GM23338 (cell line): ENCODE results near the gene ZNF878. TPM values are rescaled to one million over a fixed set of nuclear protein-coding genes. Genes with fewer than 3 reads are reported as not detected.

Experiments
- ATAC-seq: fragments of 200-7000 bp; cut with Tn5 transposase; 3 replicates; pipeline ENCODE4 v1.9.1; 2020
- DNase-seq: peaks from one replicate; pipeline ENCODE4 v3.0.0-alpha.2; 2015; ENCODE audit warnings: low spot score
- H2AFZ ChIP-seq: fragments of 200-600 bp; sonication (generic); 2 replicates; pipeline ENCODE4 v1.8.0; 2016; ENCODE audit warnings: antibody characterized with exemption, mild to moderate bottlenecking, moderate library complexity
- H3F3A ChIP-seq: fragments of 200-600 bp; sonication (generic); replicated peaks from 2 replicates; pipeline ENCODE4 v1.8.0; 2017; ENCODE audit warnings: antibody characterized with exemption, mixed run types, low read depth
- H3K27ac ChIP-seq: fragments of 200-600 bp; sonication (generic); 2 replicates; pipeline ENCODE4 v1.6.1; 2016; ENCODE audit warnings: low read depth
- H3K27me3 ChIP-seq: fragments of 200-600 bp; sonication (generic); 2 replicates; pipeline ENCODE4 v1.8.0; 2016; ENCODE audit warnings: mild to moderate bottlenecking, mixed run types, moderate library complexity; ENCODE audit not compliant: insufficient read depth
- H3K36me3 ChIP-seq: fragments of 200-600 bp; sonication (generic); 2 replicates; pipeline ENCODE4 v1.8.0; 2016; ENCODE audit warnings: mild to moderate bottlenecking; ENCODE audit not compliant: insufficient read depth
- H3K4me1 ChIP-seq: fragments of 200-600 bp; sonication (generic); 2 replicates; pipeline ENCODE4 v1.8.0; 2016; ENCODE audit warnings: mild to moderate bottlenecking, moderate library complexity; ENCODE audit not compliant: insufficient read depth
- H3K4me2 ChIP-seq: fragments of 200-600 bp; sonication (generic); 2 replicates; pipeline ENCODE4 v1.7.1; 2017; ENCODE audit warnings: mixed run types
- H3K4me3 ChIP-seq: fragments of 200-600 bp; sonication (generic); 2 replicates; pipeline ENCODE4 v1.6.1; 2016; ENCODE audit warnings: mixed run types
- H3K79me2 ChIP-seq: fragments of 200-600 bp; sonication (generic); replicated peaks from 2 replicates; pipeline ENCODE4 v1.8.0; 2017; ENCODE audit warnings: mild to moderate bottlenecking; ENCODE audit not compliant: insufficient read depth
- H3K9me2 ChIP-seq: fragments of 200-600 bp; sonication (generic); 2 replicates; pipeline ENCODE4 v1.8.0; 2017; ENCODE audit not compliant: insufficient read depth
- H4K20me1 ChIP-seq: fragments of 200-600 bp; sonication (generic); replicated peaks from 2 replicates; pipeline ENCODE4 v1.8.0; 2017; ENCODE audit warnings: mild to moderate bottlenecking; ENCODE audit not compliant: insufficient read depth
- H3K27ac Mint-ChIP-seq: 2 replicates; pipeline ENCODE4 v1.8.0; 2020; ENCODE audit warnings: inconsistent platforms, mild to moderate bottlenecking, moderate library complexity, mixed read lengths
- H3K27me3 Mint-ChIP-seq: 3 replicates; pipeline ENCODE4 v1.8.0; 2022; ENCODE audit warnings: low read depth, mild to moderate bottlenecking, moderate library complexity, mixed read lengths, inconsistent platforms; ENCODE audit not compliant: insufficient read depth, poor library complexity
- H3K36me3 Mint-ChIP-seq: 3 replicates; pipeline ENCODE4 v1.8.0; 2021; ENCODE audit warnings: low read depth, mild to moderate bottlenecking, inconsistent platforms, moderate library complexity, mixed read lengths
- H3K4me1 Mint-ChIP-seq: 3 replicates; pipeline ENCODE4 v1.8.0; 2020; ENCODE audit warnings: mild to moderate bottlenecking, inconsistent platforms, mixed read lengths
- H3K4me3 Mint-ChIP-seq: 3 replicates; pipeline ENCODE4 v1.8.0; 2021; ENCODE audit warnings: moderate library complexity, mild to moderate bottlenecking, inconsistent platforms, mixed read lengths
- H3K9me3 Mint-ChIP-seq: 3 replicates; pipeline ENCODE4 v1.8.0; 2020; ENCODE audit warnings: moderate library complexity, mild to moderate bottlenecking, inconsistent platforms, mixed read lengths
- CREB1 ChIP-seq: fragments of 250-450 bp; sonication (Bioruptor Pico); IDR thresholded peaks from 2 replicates; pipeline ENCODE4 v1.5.0; 2020; ENCODE audit warnings: low read depth, mild to moderate bottlenecking, moderate library complexity
- ETS1 ChIP-seq: IDR thresholded peaks from 2 replicates; pipeline ENCODE4 v1.6.1; 2016; ENCODE audit warnings: antibody characterized with exemption
- EZH2 ChIP-seq: fragments of 200-600 bp; sonication (generic); IDR thresholded peaks from one replicate; pipeline ENCODE4 v1.8.0; 2017; ENCODE audit warnings: antibody characterized with exemption, mild to moderate bottlenecking, low read depth; ENCODE audit not compliant: unreplicated experiment
- JUNB ChIP-seq: IDR thresholded peaks from one replicate; pipeline ENCODE4 v1.6.1; 2016; ENCODE audit warnings: antibody characterized with exemption; ENCODE audit not compliant: unreplicated experiment
- REST ChIP-seq: IDR thresholded peaks from one replicate; pipeline ENCODE4 v1.6.1; 2018; ENCODE audit warnings: antibody characterized with exemption; ENCODE audit not compliant: unreplicated experiment
- STAT1 ChIP-seq: IDR thresholded peaks from one replicate; pipeline ENCODE4 v1.6.1; 2016; ENCODE audit warnings: antibody characterized with exemption; ENCODE audit not compliant: unreplicated experiment
- ZNF114 ChIP-seq: fragments of 250-450 bp; sonication (Bioruptor Pico); IDR thresholded peaks from 2 replicates; pipeline ENCODE4 v1.5.0; 2020; ENCODE audit warnings: mild to moderate bottlenecking, moderate library complexity
- polyA plus RNA-seq: library from polyadenylated mRNA; unstranded; fragments of >200 nt; fragmentation: Nextera tagmentation; extraction: Ambion mirVana; gene quantifications from 2 replicates; pipeline ENCODE4 v1.2.1, GENCODE V29; 2016
- total RNA-seq: library from RNA; depleted of rRNA; stranded (reverse); fragments of >200 nt; shearing (Covaris generic); gene quantifications from 2 replicates; pipeline ENCODE4 v1.2.3, GENCODE V29; 2014
- TF ChIP-seq, protein P1 (sequence below): fragments of 250-450 bp; sonication (Bioruptor Pico); IDR thresholded peaks from 2 replicates; pipeline ENCODE4 v1.5.0; 2020; ENCODE audit warnings: mild to moderate bottlenecking, moderate library complexity
- TF ChIP-seq, protein P2 (sequence below), 2 experiments: fragments of 200-600 bp in 1 of 2; sonication (generic) in 1 of 2; conservative IDR thresholded peaks; 2 replicates each; pipeline versions ENCODE4 v1.5.1 to v1.6.1; 2016 to 2017; ENCODE audit warnings: antibody characterized with exemption in 2 of 2, low read depth in 2 of 2, mild to moderate bottlenecking in 2 of 2, moderate library complexity in 1 of 2

Gene ZNF878
- total and polyA plus RNA-seq, 2 experiments from 2014 or later, result 8.7 to 16.4 TPM

DNA sequence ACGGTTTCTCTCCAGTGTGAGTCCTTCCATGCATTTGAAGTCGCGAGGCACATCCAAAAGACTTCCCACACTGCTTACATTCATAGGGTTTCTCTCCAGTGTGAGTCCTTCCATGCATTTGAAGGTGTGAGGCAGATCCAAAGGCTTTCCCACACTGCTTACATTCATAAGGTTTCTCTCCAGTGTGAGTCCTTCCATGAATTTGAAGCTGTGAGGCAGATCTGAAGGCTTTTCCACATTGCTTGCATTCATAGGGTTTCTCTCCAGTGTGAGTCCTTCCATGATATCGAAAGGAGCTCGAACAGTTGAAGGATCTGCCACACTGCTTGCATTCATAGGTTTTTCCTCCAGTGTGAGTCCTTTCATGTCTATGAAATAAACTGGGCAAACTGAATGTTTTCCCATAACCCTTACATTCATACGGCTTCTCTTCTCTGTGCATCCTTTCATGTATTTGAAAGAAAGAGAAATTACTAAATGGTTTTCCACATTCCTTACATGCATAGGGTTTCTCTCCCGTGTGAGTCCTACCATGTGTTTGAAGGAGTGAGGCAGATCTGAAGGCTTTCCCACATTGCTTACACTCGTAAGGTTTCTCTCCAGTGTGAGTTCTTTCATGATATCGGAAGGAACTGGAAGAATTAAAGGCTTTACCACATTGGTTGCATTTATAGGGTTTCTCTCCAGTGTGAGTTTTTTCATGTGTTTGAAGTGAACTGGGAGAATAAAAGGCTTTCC is 37.6 kb downstream of the ZNF878 start (continued):
- TF ChIP-seq, protein P1, sequence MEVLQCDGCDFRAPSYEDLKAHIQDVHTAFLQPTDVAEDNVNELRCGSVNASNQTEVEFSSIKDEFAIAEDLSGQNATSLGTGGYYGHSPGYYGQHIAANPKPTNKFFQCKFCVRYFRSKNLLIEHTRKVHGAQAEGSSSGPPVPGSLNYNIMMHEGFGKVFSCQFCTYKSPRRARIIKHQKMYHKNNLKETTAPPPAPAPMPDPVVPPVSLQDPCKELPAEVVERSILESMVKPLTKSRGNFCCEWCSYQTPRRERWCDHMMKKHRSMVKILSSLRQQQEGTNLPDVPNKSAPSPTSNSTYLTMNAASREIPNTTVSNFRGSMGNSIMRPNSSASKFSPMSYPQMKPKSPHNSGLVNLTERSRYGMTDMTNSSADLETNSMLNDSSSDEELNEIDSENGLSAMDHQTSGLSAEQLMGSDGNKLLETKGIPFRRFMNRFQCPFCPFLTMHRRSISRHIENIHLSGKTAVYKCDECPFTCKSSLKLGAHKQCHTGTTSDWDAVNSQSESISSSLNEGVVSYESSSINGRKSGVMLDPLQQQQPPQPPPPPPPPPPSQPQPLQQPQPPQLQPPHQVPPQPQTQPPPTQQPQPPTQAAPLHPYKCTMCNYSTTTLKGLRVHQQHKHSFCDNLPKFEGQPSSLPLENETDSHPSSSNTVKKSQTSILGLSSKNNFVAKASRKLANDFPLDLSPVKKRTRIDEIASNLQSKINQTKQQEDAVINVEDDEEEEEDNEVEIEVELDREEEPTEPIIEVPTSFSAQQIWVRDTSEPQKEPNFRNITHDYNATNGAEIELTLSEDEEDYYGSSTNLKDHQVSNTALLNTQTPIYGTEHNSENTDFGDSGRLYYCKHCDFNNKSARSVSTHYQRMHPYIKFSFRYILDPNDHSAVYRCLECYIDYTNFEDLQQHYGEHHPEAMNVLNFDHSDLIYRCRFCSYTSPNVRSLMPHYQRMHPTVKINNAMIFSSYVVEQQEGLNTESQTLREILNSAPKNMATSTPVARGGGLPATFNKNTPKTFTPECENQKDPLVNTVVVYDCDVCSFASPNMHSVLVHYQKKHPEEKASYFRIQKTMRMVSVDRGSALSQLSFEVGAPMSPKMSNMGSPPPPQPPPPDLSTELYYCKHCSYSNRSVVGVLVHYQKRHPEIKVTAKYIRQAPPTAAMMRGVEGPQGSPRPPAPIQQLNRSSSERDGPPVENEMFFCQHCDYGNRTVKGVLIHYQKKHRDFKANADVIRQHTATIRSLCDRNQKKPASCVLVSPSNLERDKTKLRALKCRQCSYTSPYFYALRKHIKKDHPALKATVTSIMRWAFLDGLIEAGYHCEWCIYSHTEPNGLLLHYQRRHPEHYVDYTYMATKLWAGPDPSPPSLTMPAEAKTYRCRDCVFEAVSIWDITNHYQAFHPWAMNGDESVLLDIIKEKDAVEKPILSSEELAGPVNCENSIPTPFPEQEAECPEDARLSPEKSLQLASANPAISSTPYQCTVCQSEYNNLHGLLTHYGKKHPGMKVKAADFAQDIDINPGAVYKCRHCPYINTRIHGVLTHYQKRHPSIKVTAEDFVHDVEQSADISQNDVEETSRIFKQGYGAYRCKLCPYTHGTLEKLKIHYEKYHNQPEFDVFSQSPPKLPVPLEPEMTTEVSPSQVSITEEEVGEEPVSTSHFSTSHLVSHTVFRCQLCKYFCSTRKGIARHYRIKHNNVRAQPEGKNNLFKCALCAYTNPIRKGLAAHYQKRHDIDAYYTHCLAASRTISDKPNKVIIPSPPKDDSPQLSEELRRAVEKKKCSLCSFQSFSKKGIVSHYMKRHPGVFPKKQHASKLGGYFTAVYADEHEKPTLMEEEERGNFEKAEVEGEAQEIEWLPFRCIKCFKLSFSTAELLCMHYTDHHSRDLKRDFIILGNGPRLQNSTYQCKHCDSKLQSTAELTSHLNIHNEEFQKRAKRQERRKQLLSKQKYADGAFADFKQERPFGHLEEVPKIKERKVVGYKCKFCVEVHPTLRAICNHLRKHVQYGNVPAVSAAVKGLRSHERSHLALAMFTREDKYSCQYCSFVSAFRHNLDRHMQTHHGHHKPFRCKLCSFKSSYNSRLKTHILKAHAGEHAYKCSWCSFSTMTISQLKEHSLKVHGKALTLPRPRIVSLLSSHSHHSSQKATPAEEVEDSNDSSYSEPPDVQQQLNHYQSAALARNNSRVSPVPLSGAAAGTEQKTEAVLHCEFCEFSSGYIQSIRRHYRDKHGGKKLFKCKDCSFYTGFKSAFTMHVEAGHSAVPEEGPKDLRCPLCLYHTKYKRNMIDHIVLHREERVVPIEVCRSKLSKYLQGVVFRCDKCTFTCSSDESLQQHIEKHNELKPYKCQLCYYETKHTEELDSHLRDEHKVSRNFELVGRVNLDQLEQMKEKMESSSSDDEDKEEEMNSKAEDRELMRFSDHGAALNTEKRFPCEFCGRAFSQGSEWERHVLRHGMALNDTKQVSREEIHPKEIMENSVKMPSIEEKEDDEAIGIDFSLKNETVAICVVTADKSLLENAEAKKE (CRISPR knock-in tag), result no peak
- TF ChIP-seq ZNF114 (CRISPR knock-in tag) (no peak), EZH2 (no peak)
- TF ChIP-seq, protein P2, sequence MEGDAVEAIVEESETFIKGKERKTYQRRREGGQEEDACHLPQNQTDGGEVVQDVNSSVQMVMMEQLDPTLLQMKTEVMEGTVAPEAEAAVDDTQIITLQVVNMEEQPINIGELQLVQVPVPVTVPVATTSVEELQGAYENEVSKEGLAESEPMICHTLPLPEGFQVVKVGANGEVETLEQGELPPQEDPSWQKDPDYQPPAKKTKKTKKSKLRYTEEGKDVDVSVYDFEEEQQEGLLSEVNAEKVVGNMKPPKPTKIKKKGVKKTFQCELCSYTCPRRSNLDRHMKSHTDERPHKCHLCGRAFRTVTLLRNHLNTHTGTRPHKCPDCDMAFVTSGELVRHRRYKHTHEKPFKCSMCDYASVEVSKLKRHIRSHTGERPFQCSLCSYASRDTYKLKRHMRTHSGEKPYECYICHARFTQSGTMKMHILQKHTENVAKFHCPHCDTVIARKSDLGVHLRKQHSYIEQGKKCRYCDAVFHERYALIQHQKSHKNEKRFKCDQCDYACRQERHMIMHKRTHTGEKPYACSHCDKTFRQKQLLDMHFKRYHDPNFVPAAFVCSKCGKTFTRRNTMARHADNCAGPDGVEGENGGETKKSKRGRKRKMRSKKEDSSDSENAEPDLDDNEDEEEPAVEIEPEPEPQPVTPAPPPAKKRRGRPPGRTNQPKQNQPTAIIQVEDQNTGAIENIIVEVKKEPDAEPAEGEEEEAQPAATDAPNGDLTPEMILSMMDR (conservative IDR thresholded peaks at IDR 0.05; ENCODE audit: low read depth in 2 of 2), result no peak

- H3K36me3 ChIP-seq, result peaks cover 15% of the 10 kb centered on the region
- Mint-ChIP-seq H3K4me3 (no peak overlapping the region), H3K27ac (no peak overlapping the region), H3K9me3 (peaks cover 86% of the 10 kb centered on the region), H3K36me3 (peaks cover 18% of the 10 kb centered on the region), H3K27me3 (peaks cover 5% of the 10 kb centered on the region), H3K4me1 (no peaks in the 10 kb centered on the region)
- DNase-seq (no peak), ATAC-seq (no peak)
- no peak overlapping the region for H3K4me2 ChIP-seq
- no peak overlapping the region for H3K27ac ChIP-seq
- H3K27me3 ChIP-seq, result no peaks in the 10 kb centered on the region
- H3F3A ChIP-seq, result no peaks in the 10 kb centered on the region
- H3K4me1 ChIP-seq, result peaks cover 7% of the 10 kb centered on the region
- no peak overlapping the region for H2AFZ ChIP-seq
- no peaks in the 10 kb centered on the region for H3K9me2 ChIP-seq
- peaks cover 77% of the 10 kb centered on the region for H3K79me2 ChIP-seq
- no peak overlapping the region for H3K4me3 ChIP-seq
- peaks cover 28% of the 10 kb centered on the region for H4K20me1 ChIP-seq
- TF ChIP-seq REST (no peak), JUNB (no peak), STAT1 (no peak), CREB1 (no peak), ETS1 (no peak)
Observed at GRCh38 chr19:12000152-12000981, 52.4 kb downstream of the ZNF878 start.
